Stomach (tissue), 9 donors: Measurements from ENCODE around the gene ARID1B. TPM values are rescaled to one million over a fixed set of nuclear protein-coding genes. Genes with fewer than 3 reads are reported as not detected.
A peak's percentile ranks its signal among the peaks of the same experiment; 100 is the strongest.

ENCODE experiments used
- DNase-seq, 2 donors: peaks; one replicate each; pipeline versions ENCODE4 v3.0.0 to v3.0.0-alpha.2; 2013 to 2019
- H3K27ac ChIP-seq, 5 donors: fragments of 200-600 bp in 4 of 5; sonication (generic) in 4 of 5; one replicate each; pipeline ENCODE4 v1.5.1; 2013 to 2019; ENCODE audit warnings: mild to moderate bottlenecking in 1 of 5, moderate library complexity in 1 of 5
- H3K27me3 ChIP-seq, 3 donors: fragments of 200-600 bp; sonication (generic); one replicate each; pipeline ENCODE4 v1.5.1; 2017 to 2019; ENCODE audit warnings: mixed run types in 1 of 3
- H3K36me3 ChIP-seq, 4 donors: fragments of 200-600 bp; sonication (generic); 1 replicate in 3 of 4; 2 replicates in 1 of 4; pipeline ENCODE4 v1.5.1; 2016 to 2019
- H3K4me1 ChIP-seq, 4 donors: fragments of 200-600 bp; sonication (generic); one replicate each; pipeline ENCODE4 v1.5.1; 2016 to 2019
- H3K4me3 ChIP-seq, 4 donors: fragments of 200-600 bp; sonication (generic) in 3 of 4; one replicate each; pipeline ENCODE4 v1.5.1; 2016 to 2019; ENCODE audit warnings: mild to moderate bottlenecking in 1 of 4
- H3K9me3 ChIP-seq, 4 donors: fragments of 200-600 bp; sonication (generic); one replicate each; pipeline ENCODE4 v1.5.1; 2016 to 2019
- EP300 ChIP-seq: sonication (generic); formaldehyde crosslinking; IDR thresholded peaks from one replicate; pipeline ENCODE4 v1.6.1; 2017; ENCODE audit warnings: antibody characterized with exemption
- POLR2A ChIP-seq, 4 donors: fragments of 450-650 bp; IDR thresholded peaks; one replicate each; pipeline ENCODE4 v1.6.1; 2016; ENCODE audit warnings: antibody characterized with exemption in 4 of 4, control low read depth in 2 of 4, mild to moderate bottlenecking in 1 of 4, moderate library complexity in 1 of 4
- POLR2AphosphoS5 ChIP-seq, 3 donors: sonication (generic); formaldehyde crosslinking; IDR thresholded peaks; one replicate each; pipeline ENCODE4 v1.6.1; 2016; ENCODE audit warnings: antibody characterized with exemption in 3 of 3
- WGBS, 5 donors: extraction: QIAGEN DNeasy Blood & Tissue Kit in 3 of 5; methylation state at CpG; one replicate each; pipeline versions ENCODE4 v1.1.5 to v1.1.7; 2013 to 2018; 5-methylcytosine and 5-hydroxymethylcytosine counted together
- intact Hi-C: fragments of 100-400 bp; cut with DNase I; formaldehyde crosslinking; loops from one replicate; pipeline ENCODE4 v1.15.1; 2023; ENCODE audit warnings: low total_unique reads
- polyA plus RNA-seq, 3 donors: library from polyadenylated mRNA; stranded (reverse); fragments of 200-250 nt; gene quantifications; one replicate each; pipeline ENCODE4 v1.2.3, GENCODE V29; 2013
- total RNA-seq, 5 donors: library from RNA; depleted of rRNA; stranded (reverse); fragments of >200 nt; gene quantifications; one replicate each; pipeline versions ENCODE4 v1.1.0 to v1.2.3, GENCODE V29; 2014 to 2016
- TF ChIP-seq, protein P1 (sequence below), 7 experiments: fragments of 450-650 bp in 4 of 7; fragments of 200-600 bp in 3 of 7; sonication (generic) in 3 of 7; IDR thresholded peaks; one replicate each; pipeline ENCODE4 v1.5.1; 2016 to 2019; ENCODE audit warnings: antibody characterized with exemption in 7 of 7, control low read depth in 2 of 7, mild to moderate bottlenecking in 1 of 7
- donor health status: healthy with polysubstance abuse.
- donor health status: Bipolar disorder and iron deficiency.
- donor health status: healthy.

ARID1B gene
- total and polyA plus RNA-seq, 8 donors: 8.8 to 183 (median 48.3) TPM

DNA sequence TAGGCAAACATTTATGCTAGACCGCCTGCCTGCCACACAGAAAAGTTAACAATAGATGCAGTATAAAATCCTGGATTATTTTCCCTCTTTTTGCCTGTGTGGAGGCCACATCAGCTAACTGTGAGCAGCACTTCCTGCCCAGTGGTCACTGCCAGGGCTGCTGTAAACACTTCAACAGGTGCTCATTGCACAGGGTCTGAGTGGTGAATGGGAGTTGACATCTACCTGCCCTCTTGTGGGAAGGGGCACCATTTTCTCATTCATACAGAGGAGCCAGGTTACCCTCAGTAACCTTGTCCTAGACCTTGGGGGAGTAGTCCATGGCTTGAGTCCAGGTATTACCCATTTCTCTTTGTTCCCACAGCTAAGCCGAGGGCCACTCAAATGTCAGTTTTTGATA is 310.8 kb downstream of the ARID1B start:
- peaks cover 0 to 34% (median 20%) of the 10 kb centered on the region in 4 donors for H3K36me3 ChIP-seq

GRCh38 chr6:157088841-157089240 is 311.7 kb downstream of the ARID1B start:
- peaks cover 0 to 34% (median 20%) of the 10 kb centered on the region in 4 donors for H3K36me3 ChIP-seq
- H3K9me3 ChIP-seq: no peaks in the 10 kb centered on the region
- intact Hi-C loops: no loop called here
- H3K4me1 ChIP-seq: peaks cover 0 to 55% (median 23%) of the 10 kb centered on the region in 4 donors
- WGBS, 5 donors: 82 to 99% (median 87%) methylated on average over 3 of the region's 3 CpGs
- DNase-seq: no peak
- no peaks in the 10 kb centered on the region for H3K27me3 ChIP-seq
- TF ChIP-seq, protein P1, sequence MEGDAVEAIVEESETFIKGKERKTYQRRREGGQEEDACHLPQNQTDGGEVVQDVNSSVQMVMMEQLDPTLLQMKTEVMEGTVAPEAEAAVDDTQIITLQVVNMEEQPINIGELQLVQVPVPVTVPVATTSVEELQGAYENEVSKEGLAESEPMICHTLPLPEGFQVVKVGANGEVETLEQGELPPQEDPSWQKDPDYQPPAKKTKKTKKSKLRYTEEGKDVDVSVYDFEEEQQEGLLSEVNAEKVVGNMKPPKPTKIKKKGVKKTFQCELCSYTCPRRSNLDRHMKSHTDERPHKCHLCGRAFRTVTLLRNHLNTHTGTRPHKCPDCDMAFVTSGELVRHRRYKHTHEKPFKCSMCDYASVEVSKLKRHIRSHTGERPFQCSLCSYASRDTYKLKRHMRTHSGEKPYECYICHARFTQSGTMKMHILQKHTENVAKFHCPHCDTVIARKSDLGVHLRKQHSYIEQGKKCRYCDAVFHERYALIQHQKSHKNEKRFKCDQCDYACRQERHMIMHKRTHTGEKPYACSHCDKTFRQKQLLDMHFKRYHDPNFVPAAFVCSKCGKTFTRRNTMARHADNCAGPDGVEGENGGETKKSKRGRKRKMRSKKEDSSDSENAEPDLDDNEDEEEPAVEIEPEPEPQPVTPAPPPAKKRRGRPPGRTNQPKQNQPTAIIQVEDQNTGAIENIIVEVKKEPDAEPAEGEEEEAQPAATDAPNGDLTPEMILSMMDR (IDR thresholded peaks at IDR 0.05): no peak
- no peak for TF ChIP-seq EP300
- no peak for TF ChIP-seq POLR2AphosphoS5 (IDR thresholded peaks at IDR 0.05)
- TF ChIP-seq POLR2A (IDR thresholded peaks at IDR 0.05): no peak
- H3K27ac ChIP-seq: no peak overlapping the region
- no peak overlapping the region for H3K4me3 ChIP-seq

More for the DNA sequence above, 310.8 kb downstream of the ARID1B start:
- intact Hi-C loops: no loop called here
- DNase-seq: peak in 1 of 2 donors; percentile 39
- H3K4me3 ChIP-seq: no peak overlapping the region
- no peak overlapping the region for H3K27ac ChIP-seq
- H3K9me3 ChIP-seq: no peaks in the 10 kb centered on the region
- no peak for TF ChIP-seq POLR2AphosphoS5 (IDR thresholded peaks at IDR 0.05)
- TF ChIP-seq EP300: no peak
- TF ChIP-seq, protein P1 (IDR thresholded peaks at IDR 0.05): no peak
- no peak for TF ChIP-seq POLR2A (IDR thresholded peaks at IDR 0.05)
- WGBS, 5 donors: 53 to 76% (median 63%) methylated on average over 2 of the region's 2 CpGs
- H3K4me1 ChIP-seq: peaks cover 0 to 50% (median 17%) of the 10 kb centered on the region in 4 donors
- H3K27me3 ChIP-seq: no peaks in the 10 kb centered on the region

DNA sequence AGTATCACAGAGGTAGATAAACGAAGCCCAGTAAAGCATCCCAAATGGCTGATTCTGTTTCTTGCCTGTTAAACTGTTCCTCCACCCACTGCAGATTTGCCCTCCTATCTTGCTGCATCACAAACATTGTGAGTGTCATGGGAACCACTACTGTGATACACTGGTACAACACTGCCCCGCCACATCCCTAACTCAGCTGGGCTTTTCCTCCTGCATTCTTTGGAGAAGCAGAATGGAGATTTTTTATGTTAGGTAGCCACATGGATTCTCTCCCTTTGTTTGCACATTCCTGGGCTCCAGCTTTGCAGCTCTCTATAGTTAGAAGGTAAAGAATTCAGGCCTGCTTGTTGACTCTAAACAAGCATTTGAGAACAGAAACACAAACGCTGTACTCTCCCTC is 312.1 kb downstream of the ARID1B start:
- DNase-seq: peak in 1 of 2 donors; percentile 67
- Histone ChIP-seq H3K4me3 (no peak overlapping the region), H3K27ac (no peak overlapping the region), H3K9me3 (no peaks in the 10 kb centered on the region), H3K27me3 (no peaks in the 10 kb centered on the region), H3K36me3 (peaks cover 0 to 34% (median 20%) of the 10 kb centered on the region in 4 donors), H3K4me1 (peaks cover 0 to 60% (median 25%) of the 10 kb centered on the region in 4 donors)
- intact Hi-C loops: no loop called here
- 49 to 57% (median 56%) methylated on average over 3 of the region's 3 CpGs for WGBS, 5 donors
- TF ChIP-seq POLR2AphosphoS5 (IDR thresholded peaks at IDR 0.05) (no peak), EP300 (no peak), POLR2A (IDR thresholded peaks at IDR 0.05) (no peak)
- TF ChIP-seq, protein P1 (IDR thresholded peaks at IDR 0.05): no peak

GRCh38 chr6:157089851-157090250 is 312.7 kb downstream of the ARID1B start:
- WGBS, 5 donors: 53 to 71% (median 68%) methylated on average over 9 of the region's 9 CpGs
- intact Hi-C loops: no loop called here

More at GRCh38 chr6:157089851-157090250, 312.7 kb downstream of the ARID1B start:
- Histone ChIP-seq H3K4me1 (peaks cover 0 to 63% (median 27%) of the 10 kb centered on the region in 4 donors), H3K4me3 (no peak overlapping the region), H3K27ac (no peak overlapping the region), H3K27me3 (no peaks in the 10 kb centered on the region), H3K9me3 (no peaks in the 10 kb centered on the region), H3K36me3 (peaks cover 0 to 29% (median 15%) of the 10 kb centered on the region in 4 donors)
- DNase-seq: no peak
- TF ChIP-seq POLR2A (IDR thresholded peaks at IDR 0.05) (no peak), POLR2AphosphoS5 (IDR thresholded peaks at IDR 0.05) (no peak), EP300 (no peak)
- TF ChIP-seq, protein P1 (IDR thresholded peaks at IDR 0.05): no peak
